K562 (cell line): Measurements from ENCODE around the gene FDX2. TPM values are rescaled to one million over a fixed set of nuclear protein-coding genes. Genes with fewer than 3 reads are reported as not detected.

Experiments used
- BRCA1 ChIP-seq, 2 experiments: fragments of 450-650 bp in 1 of 2; sonication (generic) in 1 of 2; formaldehyde crosslinking in 1 of 2; IDR thresholded peaks; 2 replicates each; pipeline versions ENCODE4 v1.5.0 to v1.6.1; 2017 to 2020; ENCODE audit warnings: mild to moderate bottlenecking in 1 of 2, missing genetic modification reagents in 1 of 2
- CBX2 ChIP-seq: fragments of 200-600 bp; sonication (generic); IDR thresholded peaks from one replicate; pipeline ENCODE4 v1.6.1; 2012; ENCODE audit warnings: mild to moderate bottlenecking, low read length, inconsistent platforms; ENCODE audit not compliant: insufficient read depth, poor library complexity, severe bottlenecking
- CHD1 ChIP-seq: fragments of 200-600 bp; sonication (generic); IDR thresholded peaks from one replicate; pipeline ENCODE4 v1.6.1; 2012; ENCODE audit warnings: mild to moderate bottlenecking, moderate library complexity, low read length, inconsistent platforms
- CUX1 ChIP-seq: fragments of 200-800 bp; sonication (Bioruptor generic); IDR thresholded peaks from 2 replicates; pipeline ENCODE4 v1.6.1; 2016; ENCODE audit warnings: missing genetic modification characterization, missing compliant biosample characterization
- FOXK1 ChIP-seq: sonication (generic); formaldehyde crosslinking; IDR thresholded peaks from 2 replicates; pipeline ENCODE4 v1.8.0; 2022; ENCODE audit warnings: missing genetic modification reagents, mild to moderate bottlenecking, borderline replicate concordance
- HMG20A ChIP-seq: fragments of 450-650 bp; formaldehyde crosslinking; conservative IDR thresholded peaks from 2 replicates; pipeline ENCODE4 v1.4.0; 2020; ENCODE audit warnings: mild to moderate bottlenecking, mixed read lengths
- JUN ChIP-seq, 2 experiments: sonication (generic) in 1 of 2; formaldehyde crosslinking in 1 of 2; IDR thresholded peaks; 2 replicates each; pipeline versions ENCODE4 v1.6.1 to v1.8.0; 2012 to 2022; ENCODE audit warnings: borderline replicate concordance in 2 of 2, mild to moderate bottlenecking in 2 of 2, improper control_type of control experiment in 1 of 2, low read depth in 1 of 2, low read length in 1 of 2, missing genetic modification reagents in 1 of 2
- MTA1 ChIP-seq: fragments of 450-650 bp; IDR thresholded peaks from 2 replicates; pipeline ENCODE4 v1.6.1; 2017; ENCODE audit warnings: borderline replicate concordance
- MYC ChIP-seq, 2 experiments: fragments of 250-450 bp in 1 of 2; sonication (Bioruptor Pico) in 1 of 2; IDR thresholded peaks; 2 replicates each; pipeline versions ENCODE4 v1.5.1 to v1.6.1; 2012 to 2021; ENCODE audit warnings: low read depth in 2 of 2, borderline replicate concordance in 1 of 2, improper control_type of control experiment in 1 of 2, low read length in 1 of 2, mild to moderate bottlenecking in 1 of 2, moderate library complexity in 1 of 2
- PHF20 ChIP-seq: fragments of 450-650 bp; IDR thresholded peaks from 2 replicates; pipeline ENCODE4 v1.6.1; 2018; ENCODE audit not compliant: partially characterized antibody
- RFX7 ChIP-seq: fragments of 250-450 bp; sonication (Bioruptor Pico); IDR thresholded peaks from 2 replicates; pipeline ENCODE4 v1.5.1; 2021; ENCODE audit warnings: mild to moderate bottlenecking
- RNF2 ChIP-seq: sonication (generic); IDR thresholded peaks from 2 replicates; pipeline ENCODE4 v1.6.1; 2016
- SMAD3 ChIP-seq: fragments of 450-650 bp; formaldehyde crosslinking; conservative IDR thresholded peaks from 2 replicates; pipeline ENCODE4 v1.4.0; 2020; ENCODE audit warnings: mild to moderate bottlenecking
- SMC3 ChIP-seq: conservative IDR thresholded peaks from 2 replicates; pipeline ENCODE4 v1.6.1; 2011; ENCODE audit warnings: low read depth, low read length, improper control_type of control experiment; ENCODE audit not compliant: insufficient read depth
- SP2 ChIP-seq: IDR thresholded peaks from 2 replicates; pipeline ENCODE4 v1.6.1; 2011; ENCODE audit warnings: mild to moderate bottlenecking, low read depth, low read length, moderate library complexity; ENCODE audit not compliant: poor library complexity, severe bottlenecking; ENCODE audit errors: extremely low read depth
- TAF15 ChIP-seq: fragments of 200-400 bp; formaldehyde crosslinking; IDR thresholded peaks from 2 replicates; pipeline ENCODE4 v1.6.1; 2017; ENCODE audit warnings: mild to moderate bottlenecking, low read depth, low read length, moderate library complexity
- ZNF316 ChIP-seq: fragments of 450-650 bp; IDR thresholded peaks from 2 replicates; pipeline ENCODE4 v1.6.1; 2016
- ZNF347 ChIP-seq: fragments of 450-650 bp; formaldehyde crosslinking; IDR thresholded peaks from 2 replicates; pipeline ENCODE4 v1.4.0; 2020; ENCODE audit warnings: low read depth, mild to moderate bottlenecking, moderate library complexity
- ZNF668 ChIP-seq: fragments of 250-450 bp; sonication (Bioruptor Pico); IDR thresholded peaks from 2 replicates; pipeline ENCODE4 v1.8.0; 2022; ENCODE audit warnings: mild to moderate bottlenecking, inconsistent platforms
- polyA plus RNA-seq, 8 experiments: library from polyadenylated mRNA; depleted of rRNA in 4 of 8; stranded (reverse) in 5 of 8; unstranded in 3 of 8; fragments of >200 nt; fragmentation: Nextera tagmentation in 2 of 8; fragmentation: Illumina TruSeq in 1 of 8; extraction: Ambion mirVana in 2 of 8; extraction: Trizol in 1 of 8; gene quantifications; 2 replicates each; pipeline versions ENCODE4 v1.2.1 to v1.2.3, GENCODE V29; 2011 to 2014; ENCODE audit warnings: inconsistent platforms in 1 of 8, missing spikeins in 1 of 8
- total RNA-seq, 7 experiments: library from RNA; depleted of rRNA in 6 of 7; stranded (reverse); fragments of >200 nt in 6 of 7; fragmentation: Illumina TruSeq in 2 of 7; extraction: Trizol in 2 of 7; gene quantifications; 2 replicates each; pipeline versions ENCODE4 v1.2.1 to v1.2.3, GENCODE V29; 2011 to 2021; ENCODE audit warnings: low replicate concordance in 1 of 7
- TF ChIP-seq, protein P1 (sequence below): conservative IDR thresholded peaks from 2 replicates; pipeline ENCODE4 v1.6.1; 2011; ENCODE audit warnings: low read depth, mild to moderate bottlenecking, low read length; ENCODE audit not compliant: control insufficient read depth
- TF ChIP-seq, protein P2 (sequence below): fragments of 250-450 bp; sonication (Bioruptor Pico); IDR thresholded peaks from 2 replicates; pipeline ENCODE4 v1.8.0; 2021; ENCODE audit warnings: moderate library complexity, mild to moderate bottlenecking, inconsistent platforms

Gene FDX2
- total and polyA plus RNA-seq, 9 of the 15 experiments (the other 6 are each of a cell fraction or from before 2014, with no cell fraction given): 2.5 to 49.8 (median 29.7) TPM

DNA sequence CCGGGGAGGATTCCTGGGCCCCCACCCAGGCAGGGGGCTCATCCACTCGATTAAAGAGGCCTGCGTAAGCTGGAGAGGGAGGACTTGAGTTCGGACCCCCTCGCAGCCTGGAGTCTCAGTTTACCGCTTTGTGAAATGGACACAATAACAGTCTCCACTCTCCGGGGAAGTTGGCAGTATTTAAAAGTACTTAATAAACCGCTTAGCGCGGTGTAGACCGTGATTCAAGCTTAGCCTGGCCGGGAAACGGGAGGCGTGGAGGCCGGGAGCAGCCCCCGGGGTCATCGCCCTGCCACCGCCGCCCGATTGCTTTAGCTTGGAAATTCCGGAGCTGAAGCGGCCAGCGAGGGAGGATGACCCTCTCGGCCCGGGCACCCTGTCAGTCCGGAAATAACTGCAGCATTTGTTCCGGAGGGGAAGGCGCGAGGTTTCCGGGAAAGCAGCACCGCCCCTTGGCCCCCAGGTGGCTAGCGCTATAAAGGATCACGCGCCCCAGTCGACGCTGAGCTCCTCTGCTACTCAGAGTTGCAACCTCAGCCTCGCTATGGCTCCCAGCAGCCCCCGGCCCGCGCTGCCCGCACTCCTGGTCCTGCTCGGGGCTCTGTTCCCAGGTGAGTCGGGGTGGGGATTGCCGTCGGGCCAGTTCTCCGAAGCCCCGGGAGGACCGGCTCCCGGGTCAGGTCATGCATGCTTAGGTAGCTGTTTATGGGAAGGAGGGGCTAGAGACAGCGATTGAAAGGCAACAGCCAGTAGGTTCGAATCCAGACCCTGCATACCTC lies 45.0 kb downstream of the FDX2 start, which contains the start of gene ICAM1 (continued):
- TF ChIP-seq, protein P1, sequence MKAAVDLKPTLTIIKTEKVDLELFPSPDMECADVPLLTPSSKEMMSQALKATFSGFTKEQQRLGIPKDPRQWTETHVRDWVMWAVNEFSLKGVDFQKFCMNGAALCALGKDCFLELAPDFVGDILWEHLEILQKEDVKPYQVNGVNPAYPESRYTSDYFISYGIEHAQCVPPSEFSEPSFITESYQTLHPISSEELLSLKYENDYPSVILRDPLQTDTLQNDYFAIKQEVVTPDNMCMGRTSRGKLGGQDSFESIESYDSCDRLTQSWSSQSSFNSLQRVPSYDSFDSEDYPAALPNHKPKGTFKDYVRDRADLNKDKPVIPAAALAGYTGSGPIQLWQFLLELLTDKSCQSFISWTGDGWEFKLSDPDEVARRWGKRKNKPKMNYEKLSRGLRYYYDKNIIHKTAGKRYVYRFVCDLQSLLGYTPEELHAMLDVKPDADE: no peak
- no peak for TF ChIP-seq SMC3
- TF ChIP-seq, protein P2, sequence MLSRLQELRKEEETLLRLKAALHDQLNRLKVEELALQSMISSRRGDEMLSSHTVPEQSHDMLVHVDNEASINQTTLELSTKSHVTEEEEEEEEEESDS (CRISPR knock-in tag): no peak
- no peak for TF ChIP-seq RFX7 (CRISPR knock-in tag)
- peak; percentile 46; the same call in 1 of the 2 replicates for TF ChIP-seq ZNF668 (CRISPR knock-in tag)
- TF ChIP-seq CBX2: no peak
- 0 out of 2 replicates have a peak, but pooled peaks have one; percentile 18 for TF ChIP-seq SMAD3 (CRISPR knock-in tag)
- no peak for TF ChIP-seq ZNF347 (CRISPR knock-in tag)
- TF ChIP-seq BRCA1 (IDR thresholded peaks at IDR 0.05): no peak
- TF ChIP-seq BRCA1 (CRISPR knock-in tag; IDR thresholded peaks at IDR 0.05): no peak
- TF ChIP-seq ZNF316: no peak
- peak; percentile 84; the same call in 1 of the 2 replicates for TF ChIP-seq RNF2
- TF ChIP-seq JUN (IDR thresholded peaks at IDR 0.05; ENCODE audit: borderline replicate concordance, low read depth, low read length): no peak
- TF ChIP-seq JUN (CRISPR knock-in tag; IDR thresholded peaks at IDR 0.05; ENCODE audit: borderline replicate concordance): no peak
- no peak for TF ChIP-seq HMG20A (CRISPR knock-in tag)
- no peak; the same call in 1 of the 2 replicates for TF ChIP-seq FOXK1 (CRISPR knock-in tag)
- no peak for TF ChIP-seq CUX1 (CRISPR knock-in tag)
- TF ChIP-seq CHD1: peak; percentile 7
- TF ChIP-seq SP2: no peak
- TF ChIP-seq MTA1: no peak
- TF ChIP-seq MYC (IDR thresholded peaks at IDR 0.05; ENCODE audit: low read depth, low read length): peak; percentile 80
- TF ChIP-seq MYC (CRISPR knock-in tag; IDR thresholded peaks at IDR 0.05; ENCODE audit: borderline replicate concordance, low read depth): 0 out of 2 replicates have a peak, but pooled peaks have one; percentile 11
- TF ChIP-seq TAF15: no peak
- TF ChIP-seq PHF20: no peak
